SK-N-SH treated with all-trans-retinoic acid at 6 μM for 48 hours (cell line): ENCODE data around the gene ENDOG.

Experiments
- ATAC-seq: fragments of 200-7000 bp; cut with Tn5 transposase; 3 replicates; pipeline ENCODE4 v1.9.1; 2020; ENCODE audit warnings: mild to moderate bottlenecking, moderate library complexity
- ARNTL ChIP-seq: fragments of 450-650 bp; formaldehyde crosslinking; IDR thresholded peaks from 2 replicates; pipeline ENCODE4 v1.5.0; 2020; ENCODE audit warnings: low read depth, mild to moderate bottlenecking, moderate library complexity, borderline replicate concordance
- BACH2 ChIP-seq: fragments of 250-450 bp; sonication (Bioruptor Pico); IDR thresholded peaks from 2 replicates; pipeline ENCODE4 v1.9.0; 2021; ENCODE audit warnings: mild to moderate bottlenecking, borderline replicate concordance
- CREB5 ChIP-seq: fragments of 250-450 bp; sonication (Bioruptor Pico); IDR thresholded peaks from 2 replicates; pipeline ENCODE4 v1.5.1; 2020; ENCODE audit warnings: low read depth, mild to moderate bottlenecking, moderate library complexity
- CSDC2 ChIP-seq: fragments of 250-450 bp; sonication (Bioruptor Pico); IDR thresholded peaks from 2 replicates; pipeline ENCODE4 v1.5.0; 2020; ENCODE audit warnings: mild to moderate bottlenecking, moderate library complexity
- GLIS3 ChIP-seq: fragments of 250-450 bp; sonication (Bioruptor Pico); IDR thresholded peaks from 2 replicates; pipeline ENCODE4 v1.5.0; 2020; ENCODE audit warnings: mild to moderate bottlenecking, moderate library complexity
- ISL1 ChIP-seq: fragments of 250-450 bp; sonication (Bioruptor Pico); IDR thresholded peaks from 2 replicates; pipeline ENCODE4 v2.1.2; 2022; ENCODE audit warnings: mild to moderate bottlenecking, moderate library complexity
- OSR1 ChIP-seq: fragments of 250-450 bp; sonication (Bioruptor Pico); IDR thresholded peaks from 2 replicates; pipeline ENCODE4 v1.8.0; 2022; ENCODE audit warnings: moderate library complexity, mild to moderate bottlenecking, inconsistent platforms
- PPARA ChIP-seq: fragments of 250-450 bp; sonication (Bioruptor Pico); IDR thresholded peaks from 2 replicates; pipeline ENCODE4 v1.5.0; 2020; ENCODE audit warnings: mild to moderate bottlenecking, borderline replicate concordance
- TCF4 ChIP-seq: fragments of 250-450 bp; sonication (Bioruptor Pico); IDR thresholded peaks from 2 replicates; pipeline ENCODE4 v1.8.0; 2021; ENCODE audit warnings: mild to moderate bottlenecking, moderate library complexity, borderline replicate concordance
- TOX ChIP-seq: fragments of 250-450 bp; sonication (Bioruptor Pico); IDR thresholded peaks from 2 replicates; pipeline ENCODE4 v1.8.0; 2021; ENCODE audit warnings: mild to moderate bottlenecking, moderate library complexity, borderline replicate concordance
- TSHZ2 ChIP-seq: fragments of 250-450 bp; sonication (Bioruptor Pico); IDR thresholded peaks from 2 replicates; pipeline ENCODE4 v1.5.0; 2020; ENCODE audit warnings: mild to moderate bottlenecking, moderate library complexity
- ZFP3 ChIP-seq: fragments of 250-450 bp; sonication (Bioruptor Pico); IDR thresholded peaks from 2 replicates; pipeline ENCODE4 v1.5.0; 2020; ENCODE audit warnings: mild to moderate bottlenecking, moderate library complexity
- ZNF565 ChIP-seq: fragments of 450-650 bp; formaldehyde crosslinking; conservative IDR thresholded peaks from 2 replicates; pipeline ENCODE4 v1.5.0; 2020; ENCODE audit warnings: low read depth, mild to moderate bottlenecking, moderate library complexity
- ZNF70 ChIP-seq: fragments of 450-650 bp; formaldehyde crosslinking; IDR thresholded peaks from 2 replicates; pipeline ENCODE4 v1.5.0; 2020; ENCODE audit warnings: mild to moderate bottlenecking, moderate library complexity
- ZNF8 ChIP-seq: fragments of 450-650 bp; formaldehyde crosslinking; IDR thresholded peaks from 2 replicates; pipeline ENCODE4 v1.5.0; 2020; ENCODE audit warnings: mild to moderate bottlenecking, moderate library complexity
- TF ChIP-seq, protein P1 (sequence below): fragments of 250-450 bp; sonication (Bioruptor Pico); IDR thresholded peaks from 2 replicates; pipeline ENCODE4 v1.8.0; 2020; ENCODE audit warnings: mild to moderate bottlenecking, moderate library complexity, borderline replicate concordance
- TF ChIP-seq, protein P2 (sequence below): fragments of 250-450 bp; sonication (Bioruptor Pico); IDR thresholded peaks from 2 replicates; pipeline ENCODE4 v1.8.0; 2021; ENCODE audit warnings: low read depth, mild to moderate bottlenecking, moderate library complexity, borderline replicate concordance
- TF ChIP-seq, protein P3 (sequence below): fragments of 250-450 bp; sonication (Bioruptor Pico); IDR thresholded peaks from 2 replicates; pipeline ENCODE4 v1.5.1; 2021; ENCODE audit warnings: mild to moderate bottlenecking, moderate library complexity

Gene ENDOG

GRCh38 chr9:128786681-128787601 is 31.4 kb upstream of the ENDOG start, which contains the start of gene TBC1D13:
TSS of gene TBC1D13 (plus strand) at chr9:128787253. CDS start at chr9:128787354, 101 bp downstream.
- peak; percentile 98 for ATAC-seq

GRCh38 chr9:128787659-128788058 is 30.6 kb upstream of the ENDOG start:
- no peak for TF ChIP-seq ZNF8 (CRISPR knock-in tag)
- no peak for TF ChIP-seq ZFP3 (CRISPR knock-in tag)
- no peak for TF ChIP-seq CREB5 (CRISPR knock-in tag)
- TF ChIP-seq OSR1 = no peak
- TF ChIP-seq ZNF70 (CRISPR knock-in tag) = no peak
- TF ChIP-seq TSHZ2 (CRISPR knock-in tag) = no peak
- no peak for TF ChIP-seq CSDC2 (CRISPR knock-in tag)
- TF ChIP-seq TOX = no peak
- TF ChIP-seq, protein P1, sequence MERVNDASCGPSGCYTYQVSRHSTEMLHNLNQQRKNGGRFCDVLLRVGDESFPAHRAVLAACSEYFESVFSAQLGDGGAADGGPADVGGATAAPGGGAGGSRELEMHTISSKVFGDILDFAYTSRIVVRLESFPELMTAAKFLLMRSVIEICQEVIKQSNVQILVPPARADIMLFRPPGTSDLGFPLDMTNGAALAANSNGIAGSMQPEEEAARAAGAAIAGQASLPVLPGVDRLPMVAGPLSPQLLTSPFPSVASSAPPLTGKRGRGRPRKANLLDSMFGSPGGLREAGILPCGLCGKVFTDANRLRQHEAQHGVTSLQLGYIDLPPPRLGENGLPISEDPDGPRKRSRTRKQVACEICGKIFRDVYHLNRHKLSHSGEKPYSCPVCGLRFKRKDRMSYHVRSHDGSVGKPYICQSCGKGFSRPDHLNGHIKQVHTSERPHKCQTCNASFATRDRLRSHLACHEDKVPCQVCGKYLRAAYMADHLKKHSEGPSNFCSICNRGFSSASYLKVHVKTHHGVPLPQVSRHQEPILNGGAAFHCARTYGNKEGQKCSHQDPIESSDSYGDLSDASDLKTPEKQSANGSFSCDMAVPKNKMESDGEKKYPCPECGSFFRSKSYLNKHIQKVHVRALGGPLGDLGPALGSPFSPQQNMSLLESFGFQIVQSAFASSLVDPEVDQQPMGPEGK (CRISPR knock-in tag) = no peak
- no peak for TF ChIP-seq ZNF565 (CRISPR knock-in tag)
- no peak for TF ChIP-seq ISL1 (CRISPR knock-in tag)
- TF ChIP-seq GLIS3 = no peak
- no peak for TF ChIP-seq PPARA (CRISPR knock-in tag)
- TF ChIP-seq, protein P2, sequence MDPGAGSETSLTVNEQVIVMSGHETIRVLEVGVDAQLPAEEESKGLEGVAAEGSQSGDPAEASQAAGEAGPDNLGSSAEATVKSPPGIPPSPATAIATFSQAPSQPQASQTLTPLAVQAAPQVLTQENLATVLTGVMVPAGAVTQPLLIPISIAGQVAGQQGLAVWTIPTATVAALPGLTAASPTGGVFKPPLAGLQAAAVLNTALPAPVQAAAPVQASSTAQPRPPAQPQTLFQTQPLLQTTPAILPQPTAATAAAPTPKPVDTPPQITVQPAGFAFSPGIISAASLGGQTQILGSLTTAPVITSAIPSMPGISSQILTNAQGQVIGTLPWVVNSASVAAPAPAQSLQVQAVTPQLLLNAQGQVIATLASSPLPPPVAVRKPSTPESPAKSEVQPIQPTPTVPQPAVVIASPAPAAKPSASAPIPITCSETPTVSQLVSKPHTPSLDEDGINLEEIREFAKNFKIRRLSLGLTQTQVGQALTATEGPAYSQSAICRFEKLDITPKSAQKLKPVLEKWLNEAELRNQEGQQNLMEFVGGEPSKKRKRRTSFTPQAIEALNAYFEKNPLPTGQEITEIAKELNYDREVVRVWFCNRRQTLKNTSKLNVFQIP (CRISPR knock-in tag) = no peak
- TF ChIP-seq TCF4 (CRISPR knock-in tag) = no peak
- peak; percentile 37 for ATAC-seq

More at GRCh38 chr9:128786681-128787601, 31.4 kb upstream of the ENDOG start, which contains the start of gene TBC1D13:
- TF ChIP-seq BACH2 (CRISPR knock-in tag) = no peak
- TF ChIP-seq, protein P1 (CRISPR knock-in tag) = peak; percentile 92
- TF ChIP-seq TCF4 (CRISPR knock-in tag) = no peak
- peak; percentile 53; the same call in 1 of the 2 replicates for TF ChIP-seq ARNTL (CRISPR knock-in tag)
- no peak for TF ChIP-seq CSDC2 (CRISPR knock-in tag)

DNA sequence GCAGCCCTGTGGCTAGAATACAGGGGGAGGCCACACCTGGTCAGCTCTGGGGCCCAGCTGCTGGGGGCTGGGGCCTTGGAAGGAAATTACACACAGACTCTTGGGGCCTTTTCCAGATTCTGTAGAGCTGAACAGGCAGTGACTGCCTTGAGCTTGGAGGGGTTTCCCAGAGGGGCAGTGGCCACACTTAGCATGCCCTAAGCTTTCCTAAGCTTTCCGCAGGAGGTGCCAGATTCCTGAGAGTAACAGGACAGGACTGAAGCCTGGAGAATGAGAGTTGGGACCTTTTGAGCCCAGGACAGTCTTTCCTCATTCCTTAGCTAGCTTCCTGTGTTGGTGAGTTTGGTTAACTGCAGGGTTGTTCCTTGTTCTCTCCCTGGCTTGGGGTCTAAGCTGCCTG is 29.9 kb upstream of the ENDOG start:
- no peak for ATAC-seq
- TF ChIP-seq, protein P3, sequence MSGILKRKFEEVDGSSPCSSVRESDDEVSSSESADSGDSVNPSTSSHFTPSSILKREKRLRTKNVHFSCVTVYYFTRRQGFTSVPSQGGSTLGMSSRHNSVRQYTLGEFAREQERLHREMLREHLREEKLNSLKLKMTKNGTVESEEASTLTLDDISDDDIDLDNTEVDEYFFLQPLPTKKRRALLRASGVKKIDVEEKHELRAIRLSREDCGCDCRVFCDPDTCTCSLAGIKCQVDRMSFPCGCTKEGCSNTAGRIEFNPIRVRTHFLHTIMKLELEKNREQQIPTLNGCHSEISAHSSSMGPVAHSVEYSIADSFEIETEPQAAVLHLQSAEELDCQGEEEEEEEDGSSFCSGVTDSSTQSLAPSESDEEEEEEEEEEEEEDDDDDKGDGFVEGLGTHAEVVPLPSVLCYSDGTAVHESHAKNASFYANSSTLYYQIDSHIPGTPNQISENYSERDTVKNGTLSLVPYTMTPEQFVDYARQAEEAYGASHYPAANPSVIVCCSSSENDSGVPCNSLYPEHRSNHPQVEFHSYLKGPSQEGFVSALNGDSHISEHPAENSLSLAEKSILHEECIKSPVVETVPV (CRISPR knock-in tag) = no peak
- no peak for TF ChIP-seq OSR1
- TF ChIP-seq CREB5 (CRISPR knock-in tag) = no peak
- TF ChIP-seq, protein P1 (CRISPR knock-in tag) = no peak
- TF ChIP-seq PPARA (CRISPR knock-in tag) = no peak
- no peak for TF ChIP-seq CSDC2 (CRISPR knock-in tag)
- TF ChIP-seq, protein P2 (CRISPR knock-in tag) = no peak
- TF ChIP-seq ZNF565 (CRISPR knock-in tag) = no peak
